ENCODE results near the gene C5orf58.

GRCh38 chr5:170268153-170268689 is 35.4 kb downstream of the C5orf58 start:
- no peak for TF ChIP-seq ZFP41 (tag by site-specific recombination; IDR thresholded peaks at IDR 0.05; ENCODE audit: borderline replicate concordance)
- no peak for TF ChIP-seq ZNF23 (tag by site-specific recombination; IDR thresholded peaks at IDR 0.05; ENCODE audit: borderline replicate concordance)
- no peak for TF ChIP-seq ZNF184 (tag by site-specific recombination; IDR thresholded peaks at IDR 0.05)
- TF ChIP-seq, protein P1, sequence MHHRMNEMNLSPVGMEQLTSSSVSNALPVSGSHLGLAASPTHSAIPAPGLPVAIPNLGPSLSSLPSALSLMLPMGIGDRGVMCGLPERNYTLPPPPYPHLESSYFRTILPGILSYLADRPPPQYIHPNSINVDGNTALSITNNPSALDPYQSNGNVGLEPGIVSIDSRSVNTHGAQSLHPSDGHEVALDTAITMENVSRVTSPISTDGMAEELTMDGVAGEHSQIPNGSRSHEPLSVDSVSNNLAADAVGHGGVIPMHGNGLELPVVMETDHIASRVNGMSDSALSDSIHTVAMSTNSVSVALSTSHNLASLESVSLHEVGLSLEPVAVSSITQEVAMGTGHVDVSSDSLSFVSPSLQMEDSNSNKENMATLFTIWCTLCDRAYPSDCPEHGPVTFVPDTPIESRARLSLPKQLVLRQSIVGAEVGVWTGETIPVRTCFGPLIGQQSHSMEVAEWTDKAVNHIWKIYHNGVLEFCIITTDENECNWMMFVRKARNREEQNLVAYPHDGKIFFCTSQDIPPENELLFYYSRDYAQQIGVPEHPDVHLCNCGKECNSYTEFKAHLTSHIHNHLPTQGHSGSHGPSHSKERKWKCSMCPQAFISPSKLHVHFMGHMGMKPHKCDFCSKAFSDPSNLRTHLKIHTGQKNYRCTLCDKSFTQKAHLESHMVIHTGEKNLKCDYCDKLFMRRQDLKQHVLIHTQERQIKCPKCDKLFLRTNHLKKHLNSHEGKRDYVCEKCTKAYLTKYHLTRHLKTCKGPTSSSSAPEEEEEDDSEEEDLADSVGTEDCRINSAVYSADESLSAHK (tag by site-specific recombination; IDR thresholded peaks at IDR 0.05), result no peak
- TF ChIP-seq, protein P2, sequence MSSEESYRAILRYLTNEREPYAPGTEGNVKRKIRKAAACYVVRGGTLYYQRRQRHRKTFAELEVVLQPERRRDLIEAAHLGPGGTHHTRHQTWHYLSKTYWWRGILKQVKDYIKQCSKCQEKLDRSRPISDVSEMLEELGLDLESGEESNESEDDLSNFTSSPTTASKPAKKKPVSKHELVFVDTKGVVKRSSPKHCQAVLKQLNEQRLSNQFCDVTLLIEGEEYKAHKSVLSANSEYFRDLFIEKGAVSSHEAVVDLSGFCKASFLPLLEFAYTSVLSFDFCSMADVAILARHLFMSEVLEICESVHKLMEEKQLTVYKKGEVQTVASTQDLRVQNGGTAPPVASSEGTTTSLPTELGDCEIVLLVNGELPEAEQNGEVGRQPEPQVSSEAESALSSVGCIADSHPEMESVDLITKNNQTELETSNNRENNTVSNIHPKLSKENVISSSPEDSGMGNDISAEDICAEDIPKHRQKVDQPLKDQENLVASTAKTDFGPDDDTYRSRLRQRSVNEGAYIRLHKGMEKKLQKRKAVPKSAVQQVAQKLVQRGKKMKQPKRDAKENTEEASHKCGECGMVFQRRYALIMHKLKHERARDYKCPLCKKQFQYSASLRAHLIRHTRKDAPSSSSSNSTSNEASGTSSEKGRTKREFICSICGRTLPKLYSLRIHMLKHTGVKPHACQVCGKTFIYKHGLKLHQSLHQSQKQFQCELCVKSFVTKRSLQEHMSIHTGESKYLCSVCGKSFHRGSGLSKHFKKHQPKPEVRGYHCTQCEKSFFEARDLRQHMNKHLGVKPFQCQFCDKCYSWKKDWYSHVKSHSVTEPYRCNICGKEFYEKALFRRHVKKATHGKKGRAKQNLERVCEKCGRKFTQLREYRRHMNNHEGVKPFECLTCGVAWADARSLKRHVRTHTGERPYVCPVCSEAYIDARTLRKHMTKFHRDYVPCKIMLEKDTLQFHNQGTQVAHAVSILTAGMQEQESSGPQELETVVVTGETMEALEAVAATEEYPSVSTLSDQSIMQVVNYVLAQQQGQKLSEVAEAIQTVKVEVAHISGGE (tag by site-specific recombination; conservative IDR thresholded peaks at IDR 0.05; ENCODE audit: low read depth), result no peak
- no peak for TF ChIP-seq ZNF214 (tag by site-specific recombination; IDR thresholded peaks at IDR 0.05; ENCODE audit: borderline replicate concordance)
- TF ChIP-seq, protein P3, sequence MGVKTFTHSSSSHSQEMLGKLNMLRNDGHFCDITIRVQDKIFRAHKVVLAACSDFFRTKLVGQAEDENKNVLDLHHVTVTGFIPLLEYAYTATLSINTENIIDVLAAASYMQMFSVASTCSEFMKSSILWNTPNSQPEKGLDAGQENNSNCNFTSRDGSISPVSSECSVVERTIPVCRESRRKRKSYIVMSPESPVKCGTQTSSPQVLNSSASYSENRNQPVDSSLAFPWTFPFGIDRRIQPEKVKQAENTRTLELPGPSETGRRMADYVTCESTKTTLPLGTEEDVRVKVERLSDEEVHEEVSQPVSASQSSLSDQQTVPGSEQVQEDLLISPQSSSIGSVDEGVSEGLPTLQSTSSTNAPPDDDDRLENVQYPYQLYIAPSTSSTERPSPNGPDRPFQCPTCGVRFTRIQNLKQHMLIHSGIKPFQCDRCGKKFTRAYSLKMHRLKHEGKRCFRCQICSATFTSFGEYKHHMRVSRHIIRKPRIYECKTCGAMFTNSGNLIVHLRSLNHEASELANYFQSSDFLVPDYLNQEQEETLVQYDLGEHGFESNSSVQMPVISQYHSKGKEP (tag by site-specific recombination; IDR thresholded peaks at IDR 0.05), result no peak
- TF ChIP-seq, protein P4, sequence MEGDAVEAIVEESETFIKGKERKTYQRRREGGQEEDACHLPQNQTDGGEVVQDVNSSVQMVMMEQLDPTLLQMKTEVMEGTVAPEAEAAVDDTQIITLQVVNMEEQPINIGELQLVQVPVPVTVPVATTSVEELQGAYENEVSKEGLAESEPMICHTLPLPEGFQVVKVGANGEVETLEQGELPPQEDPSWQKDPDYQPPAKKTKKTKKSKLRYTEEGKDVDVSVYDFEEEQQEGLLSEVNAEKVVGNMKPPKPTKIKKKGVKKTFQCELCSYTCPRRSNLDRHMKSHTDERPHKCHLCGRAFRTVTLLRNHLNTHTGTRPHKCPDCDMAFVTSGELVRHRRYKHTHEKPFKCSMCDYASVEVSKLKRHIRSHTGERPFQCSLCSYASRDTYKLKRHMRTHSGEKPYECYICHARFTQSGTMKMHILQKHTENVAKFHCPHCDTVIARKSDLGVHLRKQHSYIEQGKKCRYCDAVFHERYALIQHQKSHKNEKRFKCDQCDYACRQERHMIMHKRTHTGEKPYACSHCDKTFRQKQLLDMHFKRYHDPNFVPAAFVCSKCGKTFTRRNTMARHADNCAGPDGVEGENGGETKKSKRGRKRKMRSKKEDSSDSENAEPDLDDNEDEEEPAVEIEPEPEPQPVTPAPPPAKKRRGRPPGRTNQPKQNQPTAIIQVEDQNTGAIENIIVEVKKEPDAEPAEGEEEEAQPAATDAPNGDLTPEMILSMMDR (tag by site-specific recombination; IDR thresholded peaks at IDR 0.05), result no peak
